Neuronal stem cell (in vitro differentiated cells): ENCODE measurements around the gene ARF3.

Source experiments
- DNase-seq: peaks from one replicate; pipeline ENCODE4 v3.0.0-alpha.2; 2013; ENCODE audit warnings: low spot score
- H2AFZ ChIP-seq: one replicate; pipeline ENCODE4 v1.6.1; 2013; ENCODE audit warnings: mild to moderate bottlenecking, low read length, inconsistent platforms
- H2AK5ac ChIP-seq: 2 replicates; pipeline ENCODE4 v1.6.1; 2013; ENCODE audit warnings: low read depth, mild to moderate bottlenecking, inconsistent platforms, low read length, moderate library complexity, mixed read lengths
- H2BK120ac ChIP-seq: 2 replicates; pipeline ENCODE4 v1.6.1; 2013; ENCODE audit warnings: low read depth, mild to moderate bottlenecking, inconsistent platforms, low read length, moderate library complexity, mixed read lengths
- H2BK12ac ChIP-seq: one replicate; pipeline ENCODE4 v1.6.1; 2013; ENCODE audit warnings: low read length, inconsistent platforms
- H2BK15ac ChIP-seq: 2 replicates; pipeline ENCODE4 v1.6.1; 2013; ENCODE audit warnings: mild to moderate bottlenecking, low read length, inconsistent platforms, mixed read lengths
- H2BK5ac ChIP-seq: one replicate; pipeline ENCODE4 v1.6.1; 2013; ENCODE audit warnings: inconsistent platforms, mild to moderate bottlenecking, low read length, moderate library complexity
- H3K14ac ChIP-seq: one replicate; pipeline ENCODE4 v1.6.1; 2013; ENCODE audit warnings: low read length, inconsistent platforms
- H3K18ac ChIP-seq: 2 replicates; pipeline ENCODE4 v1.6.1; 2013; ENCODE audit warnings: low read length, inconsistent platforms
- H3K23ac ChIP-seq: 2 replicates; pipeline ENCODE4 v1.6.1; 2013; ENCODE audit warnings: low read depth, mild to moderate bottlenecking, mixed read lengths, low read length, inconsistent platforms; ENCODE audit not compliant: poor library complexity
- H3K27ac ChIP-seq: replicated peaks from 3 replicates; pipeline ENCODE4 v1.5.1; 2013; ENCODE audit warnings: low read length, inconsistent platforms
- H3K27me3 ChIP-seq, 3 experiments: 2 replicates each; pipeline ENCODE4 v1.6.1; 2013; ENCODE audit warnings: low read length in 3 of 3, mild to moderate bottlenecking in 2 of 3, inconsistent platforms in 1 of 3, low read depth in 1 of 3, mixed read lengths in 1 of 3, moderate library complexity in 1 of 3; ENCODE audit not compliant: control insufficient read depth in 3 of 3, insufficient read depth in 3 of 3
- H3K36me3 ChIP-seq, 2 donors: replicated peaks in 1 of 2; 2 replicates each; pipeline ENCODE4 v1.6.1; 2013; ENCODE audit warnings: low read length in 2 of 2; ENCODE audit not compliant: control insufficient read depth in 2 of 2, insufficient read depth in 2 of 2
- H3K4ac ChIP-seq: 2 replicates; pipeline ENCODE4 v1.6.1; 2013; ENCODE audit warnings: inconsistent platforms, mild to moderate bottlenecking, low read length, moderate library complexity
- H3K4me1 ChIP-seq, 2 donors: 1 replicate in 1 of 2; 2 replicates in 1 of 2; pipeline ENCODE4 v1.6.1; 2013; ENCODE audit warnings: low read length in 2 of 2, low read depth in 1 of 2; ENCODE audit not compliant: control insufficient read depth in 2 of 2, insufficient read depth in 1 of 2
- H3K4me2 ChIP-seq: one replicate; pipeline ENCODE4 v1.6.1; 2013; ENCODE audit warnings: mild to moderate bottlenecking, low read length, inconsistent platforms; ENCODE audit not compliant: insufficient read depth, poor library complexity, severe bottlenecking
- H3K4me3 ChIP-seq, 2 donors: 2 replicates each; pipeline ENCODE4 v1.5.1; 2013; ENCODE audit warnings: low read length in 2 of 2, mild to moderate bottlenecking in 2 of 2, inconsistent platforms in 1 of 2, moderate library complexity in 1 of 2
- H3K79me1 ChIP-seq: one replicate; pipeline ENCODE4 v1.6.1; 2013; ENCODE audit warnings: low read depth, mild to moderate bottlenecking, inconsistent platforms, low read length, moderate library complexity
- H3K9ac ChIP-seq: one replicate; pipeline ENCODE4 v1.6.1; 2013; ENCODE audit warnings: mild to moderate bottlenecking, low read depth, low read length, inconsistent platforms; ENCODE audit not compliant: poor library complexity
- H3K9me3 ChIP-seq, 2 donors: replicated peaks in 1 of 2; 2 replicates each; pipeline versions ENCODE3 to v1.6.1; 2013; ENCODE audit warnings: low read length in 2 of 2, mild to moderate bottlenecking in 2 of 2, inconsistent platforms in 1 of 2, low read depth in 1 of 2, mixed read lengths in 1 of 2, moderate library complexity in 1 of 2; ENCODE audit not compliant: control insufficient read depth in 2 of 2, insufficient read depth in 1 of 2
- H4K8ac ChIP-seq: one replicate; pipeline ENCODE4 v1.6.1; 2013; ENCODE audit warnings: low read depth, mild to moderate bottlenecking, inconsistent platforms, low read length, moderate library complexity
- H4K91ac ChIP-seq: one replicate; pipeline ENCODE4 v1.6.1; 2013; ENCODE audit warnings: low read length, low read depth, mild to moderate bottlenecking, inconsistent platforms; ENCODE audit not compliant: poor library complexity
- WGBS, 2 donors: extraction: QIAGEN DNeasy Blood & Tissue Kit; methylation state at CpG; one replicate each; pipeline ENCODE4 v1.1.7; 2013; ENCODE audit warnings: missing lambda C conversion rate in 2 of 2, mixed read lengths in 1 of 2; ENCODE audit not compliant: insufficient read length in 2 of 2, insufficient replicate concordance in 1 of 2; ENCODE audit errors: extremely low coverage in 2 of 2; 5-methylcytosine and 5-hydroxymethylcytosine counted together

The ARF3 gene

DNA sequence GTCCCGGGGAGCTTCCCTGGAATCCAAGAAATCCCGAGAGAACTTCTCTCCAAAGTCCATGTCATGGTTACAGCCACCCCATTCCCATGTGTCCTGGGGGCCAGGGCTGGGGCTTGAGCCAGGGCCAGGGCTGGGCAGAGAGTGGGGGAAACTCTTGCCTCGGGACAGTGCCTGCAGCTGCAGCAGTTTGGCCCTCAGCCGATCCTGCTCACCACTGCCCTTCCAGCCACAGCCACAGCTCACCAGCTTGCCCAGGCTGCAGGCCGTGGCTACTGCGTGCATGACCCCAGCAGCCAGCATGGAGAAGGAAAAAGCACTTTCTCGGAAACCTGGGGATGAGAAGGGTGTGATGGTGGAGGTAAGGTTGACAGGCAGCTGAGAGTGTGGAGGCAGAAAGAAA lies 10.7 kb upstream of the ARF3 start:
- Histone ChIP-seq H3K27me3 (peaks cover 31 to 82% (median 73%) of the 10 kb centered on the region in 3 experiments), H2AK5ac (peak overlapping the region; percentile 7), H2BK12ac (peak overlapping the region; percentile 61), H3K27ac (no peak overlapping the region), H3K14ac (peak overlapping the region; percentile 58), H4K91ac (no peak overlapping the region), H3K4me1 (peaks cover 9 to 15% of the 10 kb centered on the region in 2 donors), H3K9me3 (peaks cover 1 to 3% of the 10 kb centered on the region in 2 donors), H2BK15ac (no peak overlapping the region), H3K23ac (peak overlapping the region; percentile 77), H3K9ac (peak overlapping the region; percentile 10), H3K4ac (no peak overlapping the region), H3K79me1 (no peaks in the 10 kb centered on the region), H4K8ac (no peak overlapping the region), H2BK5ac (no peak overlapping the region), H3K4me3 (peak overlapping the region in 1 of 2 donors; percentile 6), H2BK120ac (no peak overlapping the region), H3K36me3 (no peaks in the 10 kb centered on the region), H2AFZ (no peak overlapping the region), H3K4me2 (no peak overlapping the region), H3K18ac (peak overlapping the region; percentile 55)
- DNase-seq, result no peak
- WGBS, 2 donors, result no CpG with 5 or more reads among the region's 7 CpGs

DNA sequence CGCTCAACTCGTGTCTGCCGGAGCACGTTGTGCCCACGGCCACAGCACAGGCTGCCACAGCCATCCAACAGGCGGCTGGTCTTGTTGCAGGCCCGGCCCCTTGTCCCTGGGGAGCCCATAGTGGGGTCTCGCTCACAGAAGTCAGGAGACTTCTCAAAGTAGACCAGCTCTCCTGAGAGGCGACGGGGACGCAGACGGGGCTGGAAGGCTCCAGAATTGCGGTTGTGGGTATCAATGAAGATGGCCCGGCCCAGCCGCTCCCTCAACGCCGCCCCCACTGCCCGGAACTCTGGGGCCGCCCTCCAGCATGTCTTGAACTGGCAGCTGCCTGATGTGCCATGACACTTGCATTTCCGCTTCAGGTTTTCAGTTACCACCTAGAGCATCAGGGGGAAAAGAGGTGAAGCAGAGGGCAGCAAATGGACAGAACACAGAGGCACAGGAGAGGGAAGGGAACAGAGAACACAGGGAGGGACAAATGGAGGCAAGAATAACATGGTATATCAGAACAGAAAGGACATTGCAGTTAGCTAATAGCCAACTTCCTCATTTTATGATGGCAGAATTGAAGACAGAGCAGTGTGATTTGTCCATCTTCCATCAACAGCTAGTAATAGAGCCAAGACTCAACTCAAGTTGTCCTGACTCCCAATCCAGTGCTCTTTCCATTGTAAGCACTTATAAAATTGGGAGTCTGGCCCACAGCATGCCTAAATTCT lies 9.0 kb upstream of the ARF3 start:
- H3K4me2 ChIP-seq, result no peak overlapping the region
- no peak overlapping the region for H3K9ac ChIP-seq
- H4K91ac ChIP-seq, result no peak overlapping the region
- H3K14ac ChIP-seq, result peak overlapping the region; percentile 73
- no peak overlapping the region for H2BK12ac ChIP-seq
- no peak overlapping the region for H2BK5ac ChIP-seq
- no peak overlapping the region for H2BK15ac ChIP-seq
- peaks cover 9 to 12% of the 10 kb centered on the region in 2 donors for H3K4me1 ChIP-seq
- H3K4me3 ChIP-seq, result no peak overlapping the region
- H3K23ac ChIP-seq, result peak overlapping the region; percentile 75
- H3K9me3 ChIP-seq, result peaks cover 0 to 3% of the 10 kb centered on the region in 2 donors
- H2AFZ ChIP-seq, result no peak overlapping the region
- H3K4ac ChIP-seq, result no peak overlapping the region
- no peaks in the 10 kb centered on the region for H3K36me3 ChIP-seq
- H4K8ac ChIP-seq, result no peak overlapping the region
- H3K27ac ChIP-seq, result no peak overlapping the region
- H3K79me1 ChIP-seq, result no peaks in the 10 kb centered on the region
- peaks cover 18 to 66% (median 56%) of the 10 kb centered on the region in 3 experiments for H3K27me3 ChIP-seq
- H3K18ac ChIP-seq, result peak overlapping the region; percentile 61
- no peak overlapping the region for H2BK120ac ChIP-seq
- WGBS, 2 donors, result no CpG with 5 or more reads among the region's 20 CpGs
- peak overlapping the region; percentile 44 for H2AK5ac ChIP-seq
- no peak for DNase-seq

DNA sequence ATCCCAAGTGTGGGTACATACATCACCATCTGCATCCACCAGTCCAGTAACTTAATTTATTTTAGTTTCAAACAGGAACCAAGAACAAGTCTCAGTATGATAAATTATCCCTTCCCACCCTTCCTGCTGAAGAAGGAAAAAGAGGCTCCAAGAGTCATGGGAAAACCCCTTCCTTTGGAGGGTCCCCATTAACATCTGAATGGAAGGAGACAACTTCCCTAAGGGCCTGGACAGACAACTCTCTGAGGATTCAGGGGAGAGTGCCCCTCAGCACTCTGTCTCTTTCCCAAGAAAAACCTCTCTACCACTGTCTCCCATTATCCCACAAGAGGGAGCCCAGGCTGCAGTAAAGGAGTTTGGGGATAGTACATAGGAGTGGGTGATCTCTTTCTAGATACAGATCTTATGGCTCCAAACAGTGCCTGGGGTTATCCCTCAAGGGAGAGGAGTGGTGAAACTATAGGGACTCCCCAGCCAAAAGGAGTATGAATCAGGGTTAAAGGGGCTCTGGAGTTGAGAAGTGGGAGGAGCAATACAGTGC lies 8.1 kb upstream of the ARF3 start:
- no peak overlapping the region for H2AK5ac ChIP-seq
- no peaks in the 10 kb centered on the region for H3K79me1 ChIP-seq
- no peak overlapping the region for H2AFZ ChIP-seq
- H3K4me1 ChIP-seq, result peaks cover 2 to 4% of the 10 kb centered on the region in 2 donors
- H3K14ac ChIP-seq, result no peak overlapping the region
- H3K23ac ChIP-seq, result no peak overlapping the region
- H4K8ac ChIP-seq, result no peak overlapping the region
- no peak overlapping the region for H3K9ac ChIP-seq
- peaks cover 0 to 3% of the 10 kb centered on the region in 2 donors for H3K9me3 ChIP-seq
- no peak overlapping the region for H3K4ac ChIP-seq
- no peak overlapping the region for H3K4me2 ChIP-seq
- no peak overlapping the region for H2BK12ac ChIP-seq
- no peak overlapping the region for H3K4me3 ChIP-seq
- H3K18ac ChIP-seq, result no peak overlapping the region
- H3K36me3 ChIP-seq, result no peaks in the 10 kb centered on the region
- no peak overlapping the region for H3K27ac ChIP-seq
- H2BK120ac ChIP-seq, result no peak overlapping the region
- no peak overlapping the region for H2BK15ac ChIP-seq
- DNase-seq, result no peak
- H2BK5ac ChIP-seq, result no peak overlapping the region
- peaks cover 9 to 57% (median 46%) of the 10 kb centered on the region in 3 experiments for H3K27me3 ChIP-seq
- H4K91ac ChIP-seq, result no peak overlapping the region

GRCh38 chr12:48961801-48962200 lies 4.5 kb upstream of the ARF3 start:
- Histone ChIP-seq H4K91ac (no peak overlapping the region), H3K9me3 (no peaks in the 10 kb centered on the region), H3K9ac (no peak overlapping the region), H2AK5ac (no peak overlapping the region), H4K8ac (no peak overlapping the region), H3K27me3 (peaks cover 0 to 27% (median 17%) of the 10 kb centered on the region in 3 experiments), H2BK15ac (no peak overlapping the region), H2BK5ac (no peak overlapping the region), H3K27ac (no peak overlapping the region), H2BK120ac (no peak overlapping the region), H3K14ac (no peak overlapping the region), H3K36me3 (no peaks in the 10 kb centered on the region), H3K18ac (no peak overlapping the region), H3K4ac (no peak overlapping the region), H2AFZ (no peak overlapping the region), H2BK12ac (no peak overlapping the region), H3K23ac (no peak overlapping the region), H3K4me3 (no peak overlapping the region), H3K4me2 (no peak overlapping the region), H3K4me1 (peaks cover 0 to 3% of the 10 kb centered on the region in 2 donors), H3K79me1 (no peaks in the 10 kb centered on the region)
- no peak for DNase-seq
